K562 (cell line): ENCODE data around the gene TMBIM4. TPM values are rescaled to one million over a fixed set of nuclear protein-coding genes. Genes with fewer than 3 reads are reported as not detected.

Source experiments
- ATAC-seq: fragments of 200-7000 bp; cut with Tn5 transposase; 3 replicates; pipeline ENCODE4 v1.9.1; 2020; ENCODE audit warnings: moderate library complexity
- BruUV-seq: library from RNA; stranded (reverse); fragments of 400-500 nt; replicated peaks from 2 replicates; lab custom pipeline; 2021; lab: Mats Ljungman, UMichigan
- CTCF ChIA-PET: fragments of 300-600 bp; formaldehyde crosslinking; extraction: SDS; loops from one replicate; lab custom pipeline; 2021; ENCODE audit warnings: low intra/inter-chr PET ratio; lab: Yijun Ruan, JAX
- POLR2A ChIA-PET: fragments of 300-600, 350-650 bp; sonication (Branson Sonifier 250); formaldehyde crosslinking; extraction: SDS; loops from one replicate; lab custom pipeline; 2021; ENCODE audit warnings: antibody characterized with exemption, inconsistent platforms; lab: Yijun Ruan, JAX
- DNase-seq, 4 experiments: peaks; one replicate each; pipeline versions ENCODE4 v3.0.0 to v3.0.0-alpha.2; 2011 to 2018; ENCODE audit warnings: low spot score in 3 of 4, mixed read lengths in 3 of 4; ENCODE audit errors: extremely low read depth in 1 of 4
- FAIRE-seq: peaks from 2 replicates; lab custom pipeline; 2011; peaks lifted over from hg19 to GRCh38; lab: Jason Lieb, UNC
- H2AFZ ChIP-seq: 2 replicates; pipeline ENCODE4 v1.6.0; 2011; ENCODE audit warnings: low read depth, low read length, control low read depth, inconsistent platforms
- H3K27ac ChIP-seq: fragments of 200-600 bp; 3 replicates; pipeline ENCODE4 v1.8.0; 2011; ENCODE audit warnings: low read depth, mild to moderate bottlenecking, control low read depth, inconsistent platforms, low read length, moderate library complexity, mixed read lengths; ENCODE audit errors: extremely low read depth
- H3K27me3 ChIP-seq, 2 experiments: fragments of 300-600 bp in 1 of 2; 2 replicates in 1 of 2; 3 replicates in 1 of 2; pipeline versions ENCODE4 v1.6.0 to v1.8.0; 2011; ENCODE audit warnings: inconsistent platforms in 2 of 2, low read length in 2 of 2, mild to moderate bottlenecking in 1 of 2, mixed read lengths in 1 of 2, moderate library complexity in 1 of 2; ENCODE audit not compliant: control insufficient read depth in 2 of 2, insufficient read depth in 2 of 2
- H3K36me3 ChIP-seq: fragments of 300-600 bp; 3 replicates; pipeline ENCODE4 v1.8.0; 2011; ENCODE audit warnings: mild to moderate bottlenecking, low read length, inconsistent platforms; ENCODE audit not compliant: control insufficient read depth, insufficient read depth
- H3K4me1 ChIP-seq, 2 experiments: fragments of 200-600 bp in 1 of 2; replicated peaks in 1 of 2; 2 replicates in 1 of 2; 3 replicates in 1 of 2; pipeline versions ENCODE4 v1.5.1 to v1.8.0; 2011; ENCODE audit warnings: inconsistent platforms in 2 of 2, low read length in 2 of 2, mild to moderate bottlenecking in 1 of 2, mixed read lengths in 1 of 2, moderate library complexity in 1 of 2; ENCODE audit not compliant: control insufficient read depth in 2 of 2, insufficient read depth in 2 of 2
- H3K4me2 ChIP-seq: 2 replicates; pipeline ENCODE4 v1.6.1; 2011; ENCODE audit warnings: low read length, control low read depth, inconsistent platforms, mixed read lengths; ENCODE audit not compliant: insufficient read depth
- H3K4me3 ChIP-seq: fragments of 200-600 bp; sonication (generic), shearing (Covaris generic); 2 replicates; pipeline ENCODE4 v1.5.1; 2016; ENCODE audit warnings: control low read depth, inconsistent platforms
- H3K79me2 ChIP-seq: fragments of 200-600 bp; 3 replicates; pipeline ENCODE4 v1.8.0; 2011; ENCODE audit warnings: low read length, inconsistent platforms; ENCODE audit not compliant: control insufficient read depth, insufficient read depth
- H3K9ac ChIP-seq, 2 experiments: 2 replicates each; pipeline versions ENCODE4 v1.6.0 to v1.6.1; 2011; ENCODE audit warnings: low read depth in 2 of 2, low read length in 2 of 2, control low read depth in 1 of 2, inconsistent platforms in 1 of 2, mild to moderate bottlenecking in 1 of 2, mixed read lengths in 1 of 2; ENCODE audit not compliant: insufficient read depth in 1 of 2
- H3K9me1 ChIP-seq: one replicate; pipeline ENCODE4 v1.6.0; 2011; ENCODE audit warnings: inconsistent platforms, mild to moderate bottlenecking, low read length, moderate library complexity; ENCODE audit not compliant: control insufficient read depth, insufficient read depth
- H3K9me3 ChIP-seq: replicated peaks from 2 replicates; pipeline ENCODE4 v1.5.1; 2011; ENCODE audit warnings: low read depth, low read length, inconsistent platforms; ENCODE audit not compliant: control insufficient read depth, insufficient read depth
- H4K20me1 ChIP-seq: replicated peaks from 2 replicates; pipeline ENCODE4 v1.6.1; 2011; ENCODE audit warnings: low read length, inconsistent platforms, mixed read lengths; ENCODE audit not compliant: control insufficient read depth, insufficient read depth
- CEBPG ChIP-seq, 3 experiments: fragments of 200-800 bp in 1 of 3; sonication (Bioruptor generic) in 1 of 3; sonication (generic) in 1 of 3; formaldehyde crosslinking in 1 of 3; IDR thresholded peaks in 2 of 3; conservative IDR thresholded peaks in 1 of 3; 2 replicates each; pipeline versions ENCODE4 v1.6.1 to v1.8.0; 2016 to 2022; ENCODE audit warnings: missing compliant biosample characterization in 2 of 3, missing genetic modification characterization in 2 of 3, mild to moderate bottlenecking in 1 of 3, missing genetic modification reagents in 1 of 3
- CHD2 ChIP-seq: IDR thresholded peaks from 2 replicates; pipeline ENCODE4 v1.6.1; 2011; ENCODE audit warnings: low read depth, low read length
- ESRRA ChIP-seq: fragments of 450-650 bp; IDR thresholded peaks from 2 replicates; pipeline ENCODE4 v1.6.1; 2014; ENCODE audit warnings: low read depth, mild to moderate bottlenecking, moderate library complexity, borderline replicate concordance
- ILF3 ChIP-seq: fragments of 450-650 bp; IDR thresholded peaks from 2 replicates; pipeline ENCODE4 v1.6.1; 2018; ENCODE audit warnings: antibody characterized with exemption, mild to moderate bottlenecking, moderate library complexity, borderline replicate concordance
- MAFG ChIP-seq: fragments of 450-650 bp; conservative IDR thresholded peaks from 2 replicates; pipeline ENCODE4 v1.6.1; 2016; ENCODE audit warnings: missing genetic modification characterization, missing compliant biosample characterization
- NFIC ChIP-seq: fragments of 450-650 bp; IDR thresholded peaks from 2 replicates; pipeline ENCODE4 v1.6.1; 2017; ENCODE audit warnings: mild to moderate bottlenecking, inconsistent platforms
- RBM34 ChIP-seq: fragments of 200-400 bp; formaldehyde crosslinking; IDR thresholded peaks from 2 replicates; pipeline ENCODE4 v1.6.1; 2018; ENCODE audit warnings: low read length, borderline replicate concordance; ENCODE audit not compliant: insufficient read depth
- TFAM ChIP-seq: fragments of 250-450 bp; sonication (Bioruptor Pico); conservative IDR thresholded peaks from 2 replicates; pipeline ENCODE4 v1.5.0; 2021; ENCODE audit warnings: mild to moderate bottlenecking, moderate library complexity
- WGBS: fragments of 100-300 bp; shearing (Covaris generic); methylation state at CpG from one replicate; pipeline ENCODE4 v1.1.6; 2016; ENCODE audit warnings: low coverage, mixed read lengths; ENCODE audit not compliant: insufficient coverage; ENCODE audit errors: missing lambda C conversion rate; 5-methylcytosine and 5-hydroxymethylcytosine counted together
- in situ Hi-C: fragments of 300-500 bp; cut with MboI; formaldehyde crosslinking; loops from 4 replicates; pipeline ENCODE4 v1.15.0; 2018; ENCODE audit warnings: inconsistent platforms, mixed read lengths
- intact Hi-C: fragments of 100-400 bp; cut with micrococcal nuclease; formaldehyde crosslinking; loops from 2 replicates; pipeline ENCODE4 v1.14.2; 2022
- polyA plus RNA-seq, 8 experiments: library from polyadenylated mRNA; depleted of rRNA in 4 of 8; stranded (reverse) in 5 of 8; unstranded in 3 of 8; fragments of >200 nt; fragmentation: Nextera tagmentation in 2 of 8; fragmentation: Illumina TruSeq in 1 of 8; extraction: Ambion mirVana in 2 of 8; extraction: Trizol in 1 of 8; gene quantifications; 2 replicates each; pipeline versions ENCODE4 v1.2.1 to v1.2.3, GENCODE V29; 2011 to 2014; ENCODE audit warnings: inconsistent platforms in 1 of 8, missing spikeins in 1 of 8
- total RNA-seq, 7 experiments: library from RNA; depleted of rRNA in 6 of 7; stranded (reverse); fragments of >200 nt in 6 of 7; fragmentation: Illumina TruSeq in 2 of 7; extraction: Trizol in 2 of 7; gene quantifications; 2 replicates each; pipeline versions ENCODE4 v1.2.1 to v1.2.3, GENCODE V29; 2011 to 2021; ENCODE audit warnings: low replicate concordance in 1 of 7
- TF ChIP-seq, protein P1 (sequence below): sonication (generic); formaldehyde crosslinking; IDR thresholded peaks from 2 replicates; pipeline ENCODE4 v1.8.1; 2023; ENCODE audit warnings: mild to moderate bottlenecking, missing genetic modification reagents
- TF ChIP-seq, protein P2 (sequence below), 2 experiments: fragments of 450-650 bp in 1 of 2; IDR thresholded peaks; 2 replicates each; pipeline ENCODE4 v1.6.1; 2011 to 2017; ENCODE audit warnings: low read depth in 2 of 2, antibody characterized with exemption in 1 of 2, borderline replicate concordance in 1 of 2, low read length in 1 of 2, mild to moderate bottlenecking in 1 of 2, mixed read lengths in 1 of 2; ENCODE audit not compliant: control insufficient read depth in 1 of 2

Gene TMBIM4
- total and polyA plus RNA-seq, 9 of the 15 experiments (the other 6 are each of a cell fraction or from before 2014, with no cell fraction given) = 18.6 to 272 (median 50.0) TPM

DNA sequence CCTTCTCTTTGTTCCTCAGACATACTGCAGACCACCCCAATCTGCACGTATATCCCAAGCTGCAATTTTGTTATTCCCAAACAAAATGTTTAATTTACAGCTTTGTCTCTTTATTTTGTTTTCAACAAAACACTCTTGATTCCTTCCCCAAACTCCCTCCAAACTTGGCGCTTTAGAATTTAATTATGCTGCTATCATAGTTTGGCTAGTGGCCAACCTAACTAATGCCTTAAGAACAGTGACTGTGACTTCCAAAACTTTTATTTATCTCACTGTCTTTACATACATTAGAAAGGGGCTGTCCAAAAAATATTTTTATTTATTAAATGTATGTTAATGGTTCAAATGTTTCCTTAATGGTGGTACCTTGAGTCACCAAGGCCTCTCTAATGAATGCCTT lies 7.1 kb downstream of the TMBIM4 start:
- Histone ChIP-seq H3K4me1 (peaks cover under 1 to 8% of the 10 kb centered on the region in 2 experiments; a peak in 4 of 5 replicates), H3K36me3 (peaks cover 17% of the 10 kb centered on the region), H3K4me3 (no peak overlapping the region), H3K4me2 (no peak overlapping the region), H2AFZ (no peak overlapping the region), H4K20me1 (no peaks in the 10 kb centered on the region; the same call in 1 of the 2 replicates), H3K27ac (no peak overlapping the region), H3K9ac (no peak overlapping the region), H3K27me3 (no peaks in the 10 kb centered on the region), H3K9me1 (no peaks in the 10 kb centered on the region), H3K9me3 (no peaks in the 10 kb centered on the region), H3K79me2 (peaks cover 62% of the 10 kb centered on the region)
- ATAC-seq (no peak), FAIRE-seq (no peak), DNase-seq (no peak)
- intact Hi-C loops (no loop called here), in situ Hi-C loops (no loop called here)
- TF ChIP-seq ILF3 (no peak), NFIC (peak; percentile 45), CHD2 (no peak), RBM34 (no peak), TFAM (CRISPR knock-in tag) (no peak), MAFG (tag) (no peak)
- POLR2A ChIA-PET = no interaction called here
- no TSS peak for BruUV-seq
- CTCF ChIA-PET = no interaction called here
- WGBS = 89% methylated on average over 2 of the region's 2 CpGs

DNA sequence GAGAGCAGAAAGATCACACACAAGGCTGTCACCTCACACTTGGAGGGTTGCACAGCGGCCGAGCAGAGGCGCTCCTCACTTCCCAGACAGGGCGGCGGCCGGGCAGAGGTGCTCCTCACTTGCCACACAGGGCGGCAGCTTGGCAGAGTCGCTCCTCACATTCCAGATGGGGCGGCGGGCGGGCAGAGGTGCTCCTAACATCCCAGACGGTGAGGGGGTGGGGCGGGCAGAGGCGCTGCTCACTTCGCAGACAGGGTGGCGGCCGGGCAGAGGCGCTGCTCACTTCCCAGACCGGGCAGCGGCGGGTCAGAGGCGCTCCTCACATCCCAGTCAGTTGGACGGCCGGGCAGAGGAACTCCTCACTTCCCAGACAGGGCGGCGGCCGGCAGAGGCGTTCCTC lies 9.1 kb downstream of the TMBIM4 start:
- CTCF ChIA-PET = no interaction called here
- ATAC-seq (no peak), FAIRE-seq (no peak)
- Histone ChIP-seq H3K4me3 (no peak overlapping the region), H2AFZ (no peak overlapping the region), H3K9me3 (no peaks in the 10 kb centered on the region), H3K27ac (no peak overlapping the region), H3K9me1 (no peaks in the 10 kb centered on the region), H3K27me3 (no peaks in the 10 kb centered on the region), H3K4me1 (peaks cover 0 to 8% of the 10 kb centered on the region in 2 experiments; a peak in 2 of 5 replicates), H4K20me1 (no peaks in the 10 kb centered on the region; the same call in 1 of the 2 replicates), H3K79me2 (peaks cover 43% of the 10 kb centered on the region), H3K36me3 (peaks cover 7% of the 10 kb centered on the region; the same call in 2 of the 3 replicates), H3K9ac (no peak overlapping the region)
- 92% methylated on average over 9 of the region's 28 CpGs for WGBS
- in situ Hi-C loops = no loop called here
- intact Hi-C loops = no loop called here
- no TSS peak for BruUV-seq
- POLR2A ChIA-PET = interaction anchor here (0.8 kb wide), 1 partner anchor 11 kb away, joined by 3 read pairs; no protein-coding TSS in a partner anchor
- TF ChIP-seq CEBPG (CRISPR knock-in tag; IDR thresholded peaks at IDR 0.05) (no peak), CEBPG (tag; conservative IDR thresholded peaks at IDR 0.05 in 1 of 2, IDR thresholded peaks at IDR 0.05 in 1 of 2) (no peak), ESRRA (no peak)
- TF ChIP-seq, protein P1, sequence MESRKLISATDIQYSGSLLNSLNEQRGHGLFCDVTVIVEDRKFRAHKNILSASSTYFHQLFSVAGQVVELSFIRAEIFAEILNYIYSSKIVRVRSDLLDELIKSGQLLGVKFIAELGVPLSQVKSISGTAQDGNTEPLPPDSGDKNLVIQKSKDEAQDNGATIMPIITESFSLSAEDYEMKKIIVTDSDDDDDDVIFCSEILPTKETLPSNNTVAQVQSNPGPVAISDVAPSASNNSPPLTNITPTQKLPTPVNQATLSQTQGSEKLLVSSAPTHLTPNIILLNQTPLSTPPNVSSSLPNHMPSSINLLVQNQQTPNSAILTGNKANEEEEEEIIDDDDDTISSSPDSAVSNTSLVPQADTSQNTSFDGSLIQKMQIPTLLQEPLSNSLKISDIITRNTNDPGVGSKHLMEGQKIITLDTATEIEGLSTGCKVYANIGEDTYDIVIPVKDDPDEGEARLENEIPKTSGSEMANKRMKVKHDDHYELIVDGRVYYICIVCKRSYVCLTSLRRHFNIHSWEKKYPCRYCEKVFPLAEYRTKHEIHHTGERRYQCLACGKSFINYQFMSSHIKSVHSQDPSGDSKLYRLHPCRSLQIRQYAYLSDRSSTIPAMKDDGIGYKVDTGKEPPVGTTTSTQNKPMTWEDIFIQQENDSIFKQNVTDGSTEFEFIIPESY (CRISPR knock-in tag) = peak; percentile 42; the same call in 1 of the 2 replicates
- TF ChIP-seq, protein P2, sequence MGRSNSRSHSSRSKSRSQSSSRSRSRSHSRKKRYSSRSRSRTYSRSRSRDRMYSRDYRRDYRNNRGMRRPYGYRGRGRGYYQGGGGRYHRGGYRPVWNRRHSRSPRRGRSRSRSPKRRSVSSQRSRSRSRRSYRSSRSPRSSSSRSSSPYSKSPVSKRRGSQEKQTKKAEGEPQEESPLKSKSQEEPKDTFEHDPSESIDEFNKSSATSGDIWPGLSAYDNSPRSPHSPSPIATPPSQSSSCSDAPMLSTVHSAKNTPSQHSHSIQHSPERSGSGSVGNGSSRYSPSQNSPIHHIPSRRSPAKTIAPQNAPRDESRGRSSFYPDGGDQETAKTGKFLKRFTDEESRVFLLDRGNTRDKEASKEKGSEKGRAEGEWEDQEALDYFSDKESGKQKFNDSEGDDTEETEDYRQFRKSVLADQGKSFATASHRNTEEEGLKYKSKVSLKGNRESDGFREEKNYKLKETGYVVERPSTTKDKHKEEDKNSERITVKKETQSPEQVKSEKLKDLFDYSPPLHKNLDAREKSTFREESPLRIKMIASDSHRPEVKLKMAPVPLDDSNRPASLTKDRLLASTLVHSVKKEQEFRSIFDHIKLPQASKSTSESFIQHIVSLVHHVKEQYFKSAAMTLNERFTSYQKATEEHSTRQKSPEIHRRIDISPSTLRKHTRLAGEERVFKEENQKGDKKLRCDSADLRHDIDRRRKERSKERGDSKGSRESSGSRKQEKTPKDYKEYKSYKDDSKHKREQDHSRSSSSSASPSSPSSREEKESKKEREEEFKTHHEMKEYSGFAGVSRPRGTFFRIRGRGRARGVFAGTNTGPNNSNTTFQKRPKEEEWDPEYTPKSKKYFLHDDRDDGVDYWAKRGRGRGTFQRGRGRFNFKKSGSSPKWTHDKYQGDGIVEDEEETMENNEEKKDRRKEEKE (IDR thresholded peaks at IDR 0.05; ENCODE audit: borderline replicate concordance in 1 of 2, control insufficient read depth in 1 of 2, low read depth in 2 of 2, low read length in 1 of 2) = no peak
- TF ChIP-seq, all 486 proteins: peak for 1
- no peak for DNase-seq
- H3K4me2 ChIP-seq = no peak overlapping the region
